ENCODE measurements around the gene FBXL12.

FBXL12 gene

DNA sequence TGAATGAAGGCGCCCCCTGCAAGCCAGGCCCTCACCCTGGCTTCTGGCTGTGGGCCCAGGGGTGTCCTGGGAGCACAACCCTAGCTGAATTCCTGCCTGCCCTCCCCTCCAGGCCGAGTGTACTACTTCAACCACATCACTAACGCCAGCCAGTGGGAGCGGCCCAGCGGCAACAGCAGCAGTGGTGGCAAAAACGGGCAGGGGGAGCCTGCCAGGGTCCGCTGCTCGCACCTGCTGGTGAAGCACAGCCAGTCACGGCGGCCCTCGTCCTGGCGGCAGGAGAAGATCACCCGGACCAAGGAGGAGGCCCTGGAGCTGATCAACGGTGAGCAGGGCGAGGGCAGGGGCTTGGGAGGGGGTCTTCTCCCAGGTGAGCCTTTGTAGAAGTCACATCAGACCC is 19.4 kb upstream of the FBXL12 start:
- H3K4me3 ChIP-seq (ENCODE audit: low read length): no peak overlapping the region
- no peak for DNase-seq (ENCODE audit: low read depth)
- no peak for TF ChIP-seq CTCF (conservative IDR thresholded peaks at IDR 0.05; ENCODE audit: low read depth, low read length)

DNA sequence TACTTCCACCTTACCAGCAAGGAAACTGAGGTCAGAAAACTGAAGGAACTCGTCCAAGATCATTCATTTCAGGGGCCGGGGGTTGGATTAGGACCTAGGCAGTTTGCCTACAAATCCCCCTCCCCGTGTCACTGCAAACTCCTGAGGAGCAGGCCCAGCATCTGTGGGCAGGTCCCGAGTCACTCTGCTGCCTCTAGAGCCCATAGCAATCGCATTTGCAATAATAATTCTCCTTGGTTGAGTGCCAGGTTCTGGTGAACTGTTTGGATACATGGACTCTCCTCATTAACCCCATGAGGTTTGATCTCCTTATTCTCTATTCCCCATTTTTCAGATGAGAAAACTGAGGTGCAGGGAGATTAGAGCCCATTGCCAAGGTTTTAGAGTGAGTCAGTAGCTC is 17.1 kb upstream of the FBXL12 start:
- H3K4me3 ChIP-seq (ENCODE audit: low read length): peak overlapping the region; percentile 82
- TF ChIP-seq CTCF (conservative IDR thresholded peaks at IDR 0.05; ENCODE audit: low read depth, low read length): no peak

DNA sequence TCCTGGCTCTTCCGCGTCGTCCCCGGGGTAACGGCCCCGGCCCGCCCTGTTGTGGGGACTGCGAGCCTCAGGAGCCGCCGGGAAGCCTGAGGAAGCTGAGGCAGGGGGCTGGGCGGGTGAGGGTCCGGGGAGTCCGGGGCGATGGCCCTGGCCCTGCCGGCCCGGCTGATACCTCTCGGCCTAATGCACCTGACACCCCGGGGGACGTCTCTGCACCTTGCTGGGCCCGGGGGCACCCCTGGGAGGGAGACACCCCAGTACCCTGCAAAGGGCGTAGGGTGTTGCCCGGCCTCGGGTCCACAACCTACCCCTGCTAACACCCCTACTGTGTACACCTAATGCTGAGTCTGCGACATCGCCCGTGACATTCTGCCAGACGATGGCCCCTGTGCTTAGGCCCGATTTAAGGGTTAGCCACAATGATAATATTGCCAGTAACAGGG is 16.6 kb upstream of the FBXL12 start:
- no peak for TF ChIP-seq CTCF (conservative IDR thresholded peaks at IDR 0.05; ENCODE audit: low read depth, low read length)
- no peak for DNase-seq (ENCODE audit: low read depth)
- H3K4me3 ChIP-seq (ENCODE audit: low read length): peak overlapping the region; percentile 82

More for the DNA sequence above, 17.1 kb upstream of the FBXL12 start:
- no peak for DNase-seq (ENCODE audit: low read depth)

DNA sequence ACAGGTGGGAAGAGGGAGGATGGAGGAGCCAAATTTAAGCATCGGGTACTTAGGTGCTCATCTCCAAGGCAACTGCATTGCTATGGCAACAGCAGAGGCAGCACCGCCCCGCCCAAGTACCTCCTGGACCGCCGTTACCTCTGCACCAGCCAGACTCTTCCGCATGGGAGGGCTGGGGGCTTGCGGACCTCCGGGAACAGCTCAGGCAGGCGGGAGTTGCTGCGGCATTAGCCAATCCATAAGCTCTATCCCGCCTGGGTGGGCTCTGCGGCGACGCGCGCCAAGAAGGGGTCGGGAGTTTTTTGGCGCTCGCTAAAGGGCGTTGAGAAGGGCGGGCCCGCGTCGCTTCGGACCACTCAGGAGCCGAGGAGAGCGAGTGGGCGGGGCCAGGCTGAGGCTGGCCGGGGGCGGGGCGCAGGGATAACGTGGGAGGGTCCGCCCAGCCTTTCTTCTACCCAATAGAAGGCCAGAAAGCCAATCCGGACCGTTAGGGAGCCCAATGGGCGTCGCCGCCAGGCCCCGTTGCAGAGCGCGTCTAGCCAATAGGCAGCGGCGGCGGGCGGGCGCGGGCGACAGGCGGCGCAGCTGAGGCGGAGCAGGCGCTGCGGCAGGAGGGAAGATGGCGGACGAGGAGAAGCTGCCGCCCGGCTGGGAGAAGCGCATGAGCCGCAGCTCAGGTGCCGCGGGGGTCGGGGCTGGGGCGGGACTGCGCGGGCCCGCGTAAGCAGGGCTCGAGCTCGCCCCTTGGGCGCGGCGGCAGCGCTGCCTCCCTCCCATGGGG is 16.0 kb upstream of the FBXL12 start, which contains the start of gene PIN1:
Gene PIN1, plus strand, starts transcription at position 593 of the 781 bp plus-strand sequence. Its CDS starts 27 bp downstream, at position 620.
- TF ChIP-seq CTCF (conservative IDR thresholded peaks at IDR 0.05; ENCODE audit: low read depth, low read length): peak; percentile 44
- DNase-seq (ENCODE audit: low read depth): peak; percentile 93
- H3K4me3 ChIP-seq (ENCODE audit: low read length): peak within 1 kb of the TSS; percentile 82

- no peak for TF ChIP-seq CTCF (conservative IDR thresholded peaks at IDR 0.05; ENCODE audit: low read depth, low read length)
- peak overlapping the region; percentile 81 for H3K4me3 ChIP-seq (ENCODE audit: low read length)
- no peak for DNase-seq (ENCODE audit: low read depth)
Measured at GRCh38 chr19:9834307-9834725, 15.4 kb upstream of the FBXL12 start.

GRCh38 chr19:9828551-9829063 is 9.7 kb upstream of the FBXL12 start:
- peak overlapping the region; percentile 94 for H3K4me3 ChIP-seq (ENCODE audit: low read length)
- no peak for TF ChIP-seq CTCF (conservative IDR thresholded peaks at IDR 0.05; ENCODE audit: low read depth, low read length)
- no peak for DNase-seq (ENCODE audit: low read depth)
